GM18520 (cell line): Measurements from ENCODE around the gene GALNT2.

Experiments used
- ATAC-seq: cut with Tn5 transposase; IDR thresholded peaks from one replicate; pipeline ENCODE4 v1.9.1; 2021; ENCODE audit not compliant: unreplicated experiment

GALNT2 gene

DNA sequence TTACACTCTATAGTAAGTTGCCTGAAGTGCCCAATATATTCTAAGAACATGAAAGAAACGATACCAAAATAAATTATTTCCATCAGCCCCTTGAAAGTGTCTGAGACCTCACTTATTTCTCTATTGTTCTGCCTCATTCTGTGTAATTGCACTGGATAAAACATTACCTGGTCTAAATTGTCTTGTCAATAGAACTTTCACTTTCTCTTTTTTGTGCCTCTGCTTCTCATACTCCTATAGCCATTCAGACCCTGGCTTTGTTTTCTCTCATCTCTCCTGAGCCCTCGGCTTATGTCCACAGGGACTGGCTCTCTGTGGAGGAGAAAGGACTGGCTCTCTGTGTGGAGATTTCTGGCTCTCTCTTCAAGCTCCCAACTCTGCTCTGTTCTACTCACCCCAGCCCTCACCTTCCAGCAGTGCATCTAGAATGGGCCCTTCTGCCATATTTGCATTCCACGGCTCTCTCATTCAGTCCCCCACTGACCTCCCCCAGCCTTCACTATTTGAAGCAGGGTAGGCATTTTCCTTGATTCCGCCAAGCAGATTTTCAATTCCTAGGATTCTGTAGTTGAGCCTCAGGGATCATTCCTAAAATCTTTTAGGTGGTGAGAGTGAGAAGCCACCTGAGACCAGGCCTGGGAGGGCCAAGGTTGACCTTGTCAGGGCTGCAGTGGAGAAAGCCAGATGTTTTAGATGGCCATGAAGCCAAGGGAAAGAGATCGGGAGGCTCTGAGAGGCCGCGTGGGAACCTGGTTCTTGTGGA is 15.9 kb upstream of the GALNT2 start:
- no peak for ATAC-seq

DNA sequence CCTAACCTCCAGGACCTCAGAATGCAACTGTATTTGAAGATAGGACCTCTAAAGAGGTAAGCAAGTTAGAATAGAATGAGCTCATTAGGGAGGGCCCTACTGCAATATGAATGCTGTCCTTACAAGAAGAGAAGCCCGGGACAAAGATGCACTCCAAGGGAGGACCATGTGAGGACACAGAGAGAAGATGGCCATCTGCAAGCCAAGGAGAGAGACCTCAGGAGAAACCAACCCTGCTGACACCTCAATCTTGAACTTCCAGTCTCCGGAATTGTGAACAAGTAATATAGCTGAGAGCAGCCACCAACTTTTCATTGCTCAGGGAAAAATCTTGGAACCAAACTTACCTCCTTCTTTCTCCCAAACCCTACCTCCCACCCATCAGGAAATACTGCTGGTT is 15.0 kb upstream of the GALNT2 start:
- ATAC-seq = no peak

DNA sequence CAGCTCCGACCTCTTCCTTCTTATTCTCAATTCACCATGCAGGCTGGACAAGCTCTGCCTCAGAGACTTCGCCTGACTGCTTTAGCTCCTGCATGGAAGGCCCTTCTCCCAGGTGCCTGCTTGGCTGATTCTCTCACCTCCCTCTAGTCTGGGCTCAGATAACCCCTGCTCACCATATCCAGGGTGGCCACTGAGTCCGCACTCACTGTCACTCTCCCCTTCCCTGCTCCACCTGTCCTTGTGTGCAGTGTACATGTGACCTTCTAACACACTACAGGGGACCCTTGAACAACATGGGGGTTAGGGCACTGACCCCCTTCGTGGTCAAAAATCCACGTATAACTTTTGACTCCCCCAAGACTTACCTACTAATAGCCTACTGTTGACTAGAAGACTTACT is 14.4 kb upstream of the GALNT2 start:
- ATAC-seq = no peak

DNA sequence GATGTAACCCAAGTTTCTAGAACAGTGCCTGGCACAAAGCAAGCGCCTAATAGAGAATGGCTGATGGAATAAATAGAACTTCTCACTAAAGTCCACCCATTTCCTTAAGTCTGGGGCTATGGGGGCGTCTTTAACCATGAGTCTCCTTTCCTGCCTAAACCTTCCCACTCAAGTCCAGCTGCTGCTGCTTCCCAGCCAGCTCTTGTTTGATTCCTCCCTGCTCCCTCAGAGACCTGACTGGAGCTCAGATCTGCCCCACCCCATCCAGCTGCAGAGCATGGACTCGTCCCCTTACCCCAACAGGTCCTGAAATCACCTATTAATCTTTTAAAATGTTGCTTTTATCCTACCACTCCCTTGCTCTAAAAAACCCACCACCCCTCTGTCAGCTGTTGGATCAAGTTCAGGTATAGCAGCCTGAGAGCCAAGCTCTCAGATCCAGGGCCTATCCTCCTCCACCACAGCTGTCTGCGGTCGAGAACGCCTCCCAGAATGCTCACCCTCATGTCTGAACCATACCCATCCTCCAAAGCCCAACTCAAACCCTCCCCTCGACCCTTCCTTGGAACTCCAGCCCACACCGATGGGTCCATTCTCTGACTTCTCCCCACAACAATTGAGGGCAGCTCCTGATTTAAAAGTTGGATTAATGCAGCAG is 12.8 kb upstream of the GALNT2 start:
- ATAC-seq = no peak

DNA sequence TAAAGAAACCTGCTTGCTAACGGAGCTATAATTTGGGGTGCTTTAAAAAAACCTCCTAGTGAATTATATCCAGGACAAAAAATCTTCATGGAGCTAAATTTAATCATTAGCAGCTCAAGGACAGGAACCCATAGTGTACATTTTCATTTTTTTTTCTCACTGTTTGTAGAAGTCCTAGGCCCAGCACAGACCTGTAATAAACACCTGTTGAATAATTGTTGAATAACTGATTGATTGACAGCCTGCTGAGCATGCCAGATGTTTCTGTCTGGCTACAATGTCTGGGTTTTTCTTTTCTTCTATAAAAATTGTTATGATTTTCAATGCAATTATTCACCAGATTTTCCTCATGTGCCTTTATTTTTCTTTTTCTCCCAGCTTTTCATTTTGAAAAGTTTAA is 10.9 kb upstream of the GALNT2 start:
- no peak for ATAC-seq

DNA sequence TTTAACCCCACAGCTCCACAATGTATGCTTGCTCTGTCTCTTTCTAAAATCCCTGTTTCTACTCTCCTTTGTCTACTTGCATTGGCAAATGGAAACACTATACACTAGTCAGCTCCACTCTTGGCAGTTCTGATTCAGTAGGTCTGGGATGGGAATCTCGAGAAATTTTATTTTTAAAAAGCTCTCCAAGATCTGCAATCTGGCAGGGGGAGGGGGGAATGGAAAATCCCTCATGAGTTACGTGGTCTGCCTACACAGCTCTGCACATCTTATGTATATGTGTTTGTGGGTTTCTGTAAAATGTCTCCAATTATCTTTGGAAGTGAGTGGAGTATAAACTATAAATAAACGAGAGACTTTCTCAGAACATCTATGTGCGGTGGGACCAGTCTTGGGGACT is 9.9 kb upstream of the GALNT2 start:
- no peak for ATAC-seq

DNA sequence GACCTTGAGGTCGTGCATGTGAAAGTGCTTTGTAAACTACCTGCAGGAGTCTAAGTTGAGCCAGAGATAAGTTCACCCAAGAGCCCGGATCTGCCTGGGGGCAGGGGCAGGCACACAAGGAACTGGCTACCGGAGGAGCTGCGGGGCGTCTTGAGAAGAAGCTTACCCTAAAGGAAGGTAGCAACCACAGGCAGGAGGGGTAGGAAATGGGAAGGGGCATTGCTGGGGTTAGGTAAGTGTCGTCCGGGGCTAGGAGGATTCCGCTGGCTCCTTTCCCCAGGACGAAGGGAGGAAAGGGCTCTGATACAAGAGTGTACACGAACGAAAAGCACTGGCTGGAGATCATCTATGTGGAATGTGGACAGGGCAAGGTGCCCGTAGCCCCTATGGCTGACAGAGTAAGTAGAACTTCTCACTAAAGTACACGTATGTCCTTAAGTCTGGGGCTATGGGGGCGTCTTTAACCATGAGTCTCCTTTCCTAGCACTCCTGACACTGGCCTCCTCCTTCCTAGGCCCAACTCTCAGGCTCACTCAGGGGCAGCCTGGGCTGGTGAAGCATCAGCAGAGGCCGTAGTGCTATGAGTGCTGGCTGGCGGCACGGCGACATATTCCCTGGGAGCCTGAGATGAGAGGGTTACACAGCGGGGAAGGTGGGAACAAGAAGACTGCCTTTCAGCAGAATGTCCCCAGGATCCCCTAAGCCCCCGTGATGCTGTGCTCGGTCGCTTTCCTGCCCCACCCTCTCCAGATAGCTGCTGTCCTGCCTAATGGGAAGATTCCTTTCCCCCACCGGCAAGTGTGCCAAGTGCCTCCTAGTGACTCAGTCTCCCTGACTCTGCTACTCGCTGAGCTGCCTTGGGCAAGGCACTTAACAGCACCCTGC is 9.1 kb upstream of the GALNT2 start:
- no peak for ATAC-seq

DNA sequence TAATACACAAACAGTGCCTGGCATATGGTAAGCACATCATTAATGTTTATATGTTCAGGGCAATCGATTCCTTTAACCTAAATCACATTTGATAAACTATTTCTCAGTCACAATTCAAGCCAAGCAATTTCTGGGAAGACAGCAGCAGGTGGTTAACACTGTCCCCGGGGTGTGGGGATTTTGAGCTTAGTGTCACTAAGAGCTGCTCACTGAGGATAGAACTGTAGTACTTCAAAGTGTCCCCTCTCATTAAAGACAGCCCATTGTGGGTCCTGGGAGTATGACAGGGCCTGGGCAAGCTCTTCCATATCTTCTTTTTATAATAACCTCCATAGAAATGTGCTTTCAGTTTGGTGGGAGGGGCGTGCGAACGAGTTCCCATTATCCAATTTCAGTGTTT is 8.4 kb upstream of the GALNT2 start:
- ATAC-seq = no peak

DNA sequence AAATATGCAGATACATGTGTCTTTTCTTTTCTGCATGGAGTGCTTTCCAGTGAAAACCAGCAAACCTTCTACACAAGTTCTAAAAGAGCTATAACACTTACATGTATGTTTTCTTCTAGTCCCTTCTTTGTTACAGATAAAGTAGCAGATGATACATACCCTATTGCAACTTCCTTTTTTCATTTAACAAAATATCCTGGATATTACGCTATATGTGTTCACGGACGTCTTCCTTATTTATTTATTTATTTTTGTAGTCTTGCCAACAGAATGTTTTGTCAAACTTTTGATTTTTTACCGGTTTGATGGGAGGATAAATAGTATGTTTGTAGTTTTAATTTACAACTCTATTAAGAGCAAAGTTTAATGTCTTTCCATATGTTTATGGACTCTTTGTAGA is 5.2 kb upstream of the GALNT2 start:
- no peak for ATAC-seq

DNA sequence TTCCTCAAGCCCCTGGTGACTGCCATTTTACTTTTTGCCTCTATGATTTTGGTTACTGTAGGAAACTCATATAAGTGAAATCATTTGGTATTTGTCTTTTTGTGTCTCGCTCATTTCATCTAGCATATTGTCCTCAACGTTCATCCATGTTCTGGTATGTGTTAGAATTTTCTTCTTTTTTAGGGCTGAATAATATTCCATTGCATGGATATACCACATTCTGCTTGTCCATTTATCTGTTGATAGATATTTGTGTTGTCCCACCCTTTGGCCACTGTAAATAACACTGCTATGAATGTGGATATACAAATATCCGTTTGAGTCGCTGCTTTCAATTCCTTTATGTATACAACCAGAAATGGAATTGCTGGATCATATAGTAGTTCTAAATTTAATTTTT is 4.5 kb upstream of the GALNT2 start:
- ATAC-seq = no peak

DNA sequence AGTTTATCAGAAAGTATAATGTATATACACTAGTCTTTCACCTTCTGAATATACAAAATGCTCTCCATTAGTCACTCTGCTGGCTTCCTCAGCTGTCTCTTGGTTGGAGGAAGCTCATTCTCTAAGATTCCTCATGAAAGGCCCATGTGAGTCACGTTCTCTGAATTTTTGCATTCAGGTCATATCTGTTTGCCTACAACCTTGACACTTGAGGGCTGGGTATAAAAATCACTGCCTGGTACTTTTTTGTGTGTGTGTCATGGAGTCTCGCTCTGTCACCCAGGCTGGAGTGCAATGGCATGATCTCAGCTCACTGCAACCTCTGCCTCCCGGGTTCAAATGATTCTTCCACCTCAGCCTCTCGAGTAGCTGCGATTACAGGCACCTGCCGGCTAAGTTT is 2.8 kb upstream of the GALNT2 start:
- no peak for ATAC-seq

DNA sequence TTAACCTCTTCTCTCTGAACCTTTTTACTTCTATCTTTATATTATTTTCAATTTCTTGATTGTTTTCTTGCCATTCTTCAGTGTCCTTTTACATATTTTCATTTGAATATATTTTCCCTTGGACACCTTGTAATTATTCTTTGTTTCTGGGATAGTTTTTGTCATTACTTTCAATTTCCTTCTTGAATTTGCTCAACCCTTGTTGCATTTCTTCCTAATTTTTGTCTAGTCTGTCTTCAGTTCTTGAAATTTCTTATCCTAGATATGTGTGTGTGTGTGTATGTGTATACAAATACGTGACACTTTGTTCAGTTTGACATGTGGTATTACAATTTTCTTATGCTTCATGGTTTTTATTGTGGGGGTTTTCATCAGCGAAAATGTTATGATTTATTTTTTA is 1.9 kb upstream of the GALNT2 start:
- no peak for ATAC-seq

DNA sequence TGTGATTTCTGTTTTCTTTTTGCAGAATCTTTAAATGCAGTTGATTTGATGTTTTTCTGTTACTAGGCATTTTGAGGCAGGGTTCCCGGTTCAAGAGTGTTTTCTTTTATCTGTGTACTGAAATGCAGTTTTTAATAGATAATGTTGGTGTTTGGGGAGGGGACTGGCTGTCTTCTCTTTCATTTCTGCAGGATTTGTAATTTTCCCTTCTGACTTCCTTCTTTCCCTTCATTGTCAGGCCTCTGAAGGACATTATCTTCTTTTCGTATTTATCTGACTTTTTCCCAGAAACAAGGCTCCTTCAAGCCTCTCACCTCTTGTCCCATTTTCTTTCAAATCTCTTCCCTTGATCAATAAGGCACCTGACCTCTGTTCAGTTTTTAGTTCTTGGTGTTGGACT is 1.5 kb upstream of the GALNT2 start:
- no peak for ATAC-seq

DNA sequence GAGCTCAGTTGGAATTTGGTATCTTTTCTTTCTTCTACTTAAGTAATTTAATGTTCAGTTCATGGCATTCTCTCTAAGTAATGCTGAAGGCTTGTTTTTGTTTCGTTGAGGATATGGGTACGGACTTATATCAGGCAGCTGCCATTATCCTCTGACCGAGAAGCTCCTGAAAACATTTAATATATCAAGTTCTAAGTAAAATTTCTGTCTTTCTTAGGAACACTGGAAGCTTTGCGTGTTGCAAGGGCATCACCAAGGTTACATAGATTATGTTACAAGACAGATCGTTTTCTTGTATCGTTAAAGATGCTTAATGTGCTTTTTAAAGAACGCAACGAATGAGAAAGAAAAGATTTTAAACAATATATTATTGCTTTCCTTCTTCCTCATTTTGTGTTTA is 1.0 kb upstream of the GALNT2 start:
- ATAC-seq = no peak

DNA sequence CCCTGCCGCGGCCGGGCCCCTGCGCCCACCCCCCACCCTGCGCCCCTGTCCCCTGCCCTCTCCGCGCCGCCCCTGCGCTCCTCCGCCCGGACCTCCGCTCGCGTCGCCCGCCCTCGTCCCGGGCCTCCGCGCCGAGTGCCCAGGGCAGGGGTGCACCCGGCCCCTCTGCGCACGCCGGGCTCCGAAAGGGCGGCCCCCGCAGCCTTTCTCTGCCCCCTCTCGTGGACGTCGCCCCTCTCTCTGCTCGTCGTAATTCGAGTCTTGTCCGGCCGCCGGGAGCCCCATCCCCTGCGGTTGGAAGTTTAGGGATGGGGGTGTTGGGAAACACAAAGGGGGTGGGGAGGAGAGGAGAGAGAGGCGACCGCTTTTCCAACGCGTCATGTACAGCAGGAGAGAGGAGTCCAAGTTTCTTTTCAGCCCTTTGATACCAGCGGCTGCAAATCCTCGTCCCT is 407 bp downstream of the GALNT2 start:
- ATAC-seq = no peak

DNA sequence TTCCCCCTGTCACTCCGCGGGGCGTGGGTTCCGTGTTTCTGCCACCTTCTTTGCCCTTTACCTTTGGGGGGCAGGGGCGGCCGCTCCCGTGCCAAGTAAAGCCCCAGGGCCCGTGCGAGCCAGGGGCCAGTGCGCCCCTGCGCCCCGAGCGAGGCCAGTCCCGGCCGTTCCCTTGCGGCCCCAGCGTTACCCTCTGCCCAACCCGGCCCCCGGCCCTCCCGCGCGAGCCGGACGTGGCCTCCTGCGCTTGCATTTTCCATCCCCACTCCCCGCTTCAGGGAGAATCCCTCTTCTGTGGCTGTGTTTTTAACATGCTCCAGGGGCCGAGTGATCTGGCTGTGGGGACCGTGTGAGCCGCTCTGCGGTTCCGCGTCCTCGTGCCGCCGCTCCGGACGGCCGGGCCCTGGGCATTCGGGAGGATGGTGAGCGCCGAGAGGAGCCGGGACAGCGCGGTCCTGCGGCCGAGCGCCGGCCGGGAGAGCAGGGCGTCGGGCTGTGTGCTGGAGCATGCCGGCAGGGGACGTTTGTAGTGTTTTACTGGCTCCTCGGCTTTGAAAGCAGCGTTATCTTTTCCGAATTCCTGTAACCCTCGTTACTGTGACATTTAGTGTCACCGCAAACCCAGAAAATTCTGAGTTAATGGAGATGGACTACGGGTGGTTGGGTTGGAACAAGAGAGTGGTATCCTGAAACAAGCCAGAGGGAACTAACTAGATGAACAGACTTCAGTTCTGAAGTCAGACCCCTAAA is 1.0 kb downstream of the GALNT2 start:
- ATAC-seq = no peak

DNA sequence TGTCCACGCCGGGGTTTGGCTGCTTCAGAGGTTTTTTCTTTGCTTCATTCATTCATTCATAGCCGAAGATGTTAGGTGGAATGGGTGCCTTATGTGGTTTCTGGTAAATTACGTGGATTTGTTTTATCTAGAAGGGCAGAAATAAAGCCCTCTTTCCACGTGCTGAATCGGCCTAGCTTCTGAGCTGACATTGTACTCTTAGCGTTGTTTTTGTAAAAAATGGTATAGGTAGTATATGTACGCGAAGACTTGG is 1.5 kb downstream of the GALNT2 start:
- no peak for ATAC-seq

DNA sequence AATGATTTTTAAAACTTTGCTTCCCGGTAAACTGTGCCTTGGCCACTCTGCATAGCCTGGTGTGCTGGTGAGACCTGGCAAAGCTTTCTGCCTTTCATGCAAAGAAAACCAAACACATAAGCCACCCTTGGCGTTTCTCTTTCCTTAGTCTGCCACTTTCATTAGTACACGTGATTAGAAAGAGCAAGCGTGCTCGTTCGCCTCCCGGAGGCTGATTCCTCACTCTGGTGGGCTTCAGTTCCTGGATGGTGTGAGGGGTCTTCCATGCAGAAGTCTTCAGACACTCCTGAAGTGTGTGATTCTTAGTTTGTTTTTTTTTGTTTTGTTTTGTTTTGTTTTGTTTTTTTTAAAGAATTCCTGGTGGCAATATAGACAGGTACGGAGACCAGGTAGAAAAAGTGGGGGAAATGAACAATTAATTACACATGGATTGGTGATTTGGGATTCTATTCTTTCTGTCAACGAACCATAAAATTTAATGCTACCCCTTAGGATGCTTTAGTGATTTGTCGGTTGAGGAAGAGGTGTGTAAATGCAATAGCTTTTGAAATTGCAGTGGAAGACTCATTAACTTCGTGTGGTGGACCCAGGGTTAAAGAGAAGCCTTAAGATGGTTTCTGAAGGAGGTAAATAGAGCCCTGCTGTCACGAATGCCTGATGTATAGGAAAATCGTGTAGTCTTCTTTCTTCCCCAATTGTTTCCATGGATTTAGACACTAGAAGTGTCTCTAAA is 2.1 kb downstream of the GALNT2 start:
- ATAC-seq = no peak

DNA sequence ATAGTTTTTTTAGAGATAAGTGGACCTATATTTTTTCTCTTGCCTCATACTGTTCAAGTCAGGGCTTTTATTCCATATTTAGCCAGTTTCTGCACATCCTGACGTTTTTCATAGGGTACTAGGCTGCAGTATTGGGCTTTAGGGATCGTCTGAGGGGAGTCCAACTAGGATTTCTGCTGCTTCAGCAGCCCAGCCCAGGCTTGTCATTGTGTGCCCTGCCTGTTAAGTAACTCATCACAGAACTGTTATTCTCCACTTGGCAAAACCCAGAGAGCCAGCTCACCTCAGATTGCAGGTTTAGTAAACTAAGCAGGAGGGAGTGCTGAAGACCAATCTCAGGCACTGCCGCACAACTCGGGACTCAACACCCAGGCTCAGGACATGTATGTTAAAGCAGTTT is 2.8 kb downstream of the GALNT2 start:
- no peak for ATAC-seq

DNA sequence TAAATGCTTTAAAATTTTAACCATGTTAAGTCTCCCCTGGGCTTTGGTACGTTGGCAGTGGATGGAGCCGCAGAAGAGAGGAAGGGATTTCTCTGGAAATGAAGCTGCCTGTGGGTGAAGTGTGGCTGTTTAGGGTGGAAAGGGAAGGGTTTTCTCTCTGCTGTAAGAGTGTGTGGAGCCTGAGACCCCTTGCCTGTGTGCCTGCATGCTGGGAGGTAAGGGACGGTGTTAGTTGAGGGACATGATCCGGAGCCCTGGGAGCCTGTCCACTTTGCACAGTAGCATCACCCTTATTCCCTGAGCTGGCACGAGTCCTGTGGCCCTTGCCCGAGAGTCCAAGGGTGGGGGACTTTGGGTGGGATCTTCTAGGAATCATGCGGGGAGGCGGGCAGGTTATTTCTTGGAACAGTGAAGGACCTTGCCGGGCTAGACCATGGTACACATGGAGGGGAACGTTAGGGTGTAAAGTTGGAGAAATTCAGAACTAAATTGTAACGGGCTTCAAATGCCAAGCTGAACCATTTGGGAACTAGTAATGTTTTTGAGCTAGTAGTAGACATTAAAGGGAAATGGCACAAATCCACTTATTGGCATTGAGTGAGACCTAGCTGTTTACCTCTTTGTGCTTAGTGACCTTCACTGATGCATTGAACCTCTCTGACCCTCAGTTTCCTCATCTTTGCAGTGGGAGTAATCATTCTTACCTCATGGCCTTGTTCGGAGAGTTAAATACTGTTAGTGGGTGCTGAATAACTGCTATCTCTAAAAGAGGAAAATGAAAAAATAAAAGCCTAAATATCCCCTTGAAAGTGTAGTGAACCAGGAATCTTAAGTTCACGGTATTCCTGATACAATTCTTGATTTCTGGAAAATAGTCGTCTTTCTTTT is 3.5 kb downstream of the GALNT2 start:
- ATAC-seq = no peak
